Glomerular visceral epithelial cell (primary cell): ENCODE data around the gene CFD.
"Not testable (repeated sequence)": the region's sequence is repeated elsewhere in the genome, so short reads cannot be mapped to it uniquely, and the experiment has no call there.

Source experiments
- DNase-seq: peaks from one replicate; pipeline ENCODE4 v3.0.0-alpha.2; 2016; ENCODE audit errors: extremely low spot score

Gene CFD

DNA sequence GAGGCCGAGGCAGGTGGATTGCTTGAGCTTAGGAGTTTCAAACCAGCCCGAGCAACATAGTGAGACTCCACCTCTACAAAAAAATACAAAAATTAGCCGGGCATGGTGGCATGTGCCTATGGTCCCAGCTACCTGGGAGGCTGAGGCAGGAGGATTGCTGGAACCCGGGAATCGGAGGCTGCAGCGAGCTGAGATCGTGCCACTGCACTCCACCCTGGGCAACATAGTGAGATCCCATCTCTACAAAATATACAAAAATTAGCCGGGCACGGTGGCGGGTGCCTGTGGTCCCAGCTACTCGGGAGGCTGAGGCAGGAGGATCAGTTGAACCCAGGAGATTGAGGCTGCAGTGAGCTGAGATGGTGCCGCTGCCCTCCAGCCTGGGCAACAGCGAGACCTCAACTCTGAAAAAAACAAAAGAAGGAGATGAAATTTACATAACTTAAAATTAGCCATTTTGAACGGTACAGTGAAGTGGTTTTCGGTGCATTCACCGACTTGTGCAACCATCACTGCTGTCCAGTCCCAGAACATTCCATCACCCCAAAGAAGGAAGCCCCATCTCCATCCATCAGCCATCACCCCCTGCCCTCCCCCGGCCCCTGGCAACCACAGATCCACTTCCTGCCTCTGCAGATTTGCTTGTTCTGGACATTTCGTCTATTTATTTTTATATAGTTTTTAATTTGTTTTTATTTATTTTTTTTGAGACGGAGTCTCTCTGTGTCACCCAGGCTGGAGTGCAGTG lies 33.4 kb upstream of the CFD start:
- DNase-seq = no peak

DNA sequence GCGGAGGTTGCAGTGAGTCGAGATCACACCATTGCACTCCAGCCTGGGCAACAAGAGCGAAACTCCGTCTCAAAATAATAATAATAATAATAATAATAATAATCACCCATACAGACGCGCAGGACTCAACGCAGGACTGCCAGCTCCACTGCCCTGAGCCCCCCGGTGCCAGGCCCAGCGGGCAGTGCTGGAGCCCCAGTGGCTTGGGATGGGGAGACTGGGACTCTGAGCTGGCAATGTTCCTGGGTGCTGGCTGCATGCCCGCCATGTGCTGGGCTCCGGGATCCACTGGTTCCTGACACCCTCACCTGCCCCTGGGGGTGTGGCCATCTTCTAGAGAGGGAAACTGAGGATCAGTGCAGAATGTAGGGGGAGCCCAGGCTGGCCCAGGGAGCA lies 32.2 kb upstream of the CFD start:
- DNase-seq = no peak

DNA sequence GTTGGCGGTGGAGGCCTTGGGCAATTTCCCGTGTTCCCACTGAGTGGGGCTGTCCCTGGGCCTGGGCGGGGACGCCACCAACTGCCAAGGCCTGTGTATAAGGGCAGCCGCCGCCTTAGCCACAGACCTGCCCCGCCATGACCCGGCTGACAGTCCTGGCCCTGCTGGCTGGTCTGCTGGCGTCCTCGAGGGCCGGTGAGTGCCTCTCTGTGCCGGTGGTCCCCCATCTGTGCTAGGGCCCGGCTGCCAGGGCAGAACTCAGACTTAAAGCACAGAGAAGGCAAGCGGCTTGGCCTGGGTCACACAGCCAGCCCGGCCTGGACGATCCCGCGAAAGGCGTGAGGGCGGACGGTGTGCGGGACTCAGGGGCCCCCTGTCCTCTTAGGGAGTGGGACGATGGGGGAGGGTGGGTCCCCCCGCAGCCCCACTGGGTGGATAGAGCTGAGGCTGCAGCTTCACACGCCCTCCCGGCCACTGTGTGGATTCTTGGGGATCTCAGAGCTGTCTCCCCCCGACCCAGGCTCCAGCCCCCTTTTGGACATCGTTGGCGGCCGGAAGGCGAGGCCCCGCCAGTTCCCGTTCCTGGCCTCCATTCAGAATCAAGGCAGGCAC lies 31.6 kb upstream of the CFD start, which contains the start of gene AZU1:
AZU1 (plus strand) TSS at position 128 of the 612 bp plus-strand sequence; CDS start at position 138, 10 bp downstream.
- no peak for DNase-seq

DNA sequence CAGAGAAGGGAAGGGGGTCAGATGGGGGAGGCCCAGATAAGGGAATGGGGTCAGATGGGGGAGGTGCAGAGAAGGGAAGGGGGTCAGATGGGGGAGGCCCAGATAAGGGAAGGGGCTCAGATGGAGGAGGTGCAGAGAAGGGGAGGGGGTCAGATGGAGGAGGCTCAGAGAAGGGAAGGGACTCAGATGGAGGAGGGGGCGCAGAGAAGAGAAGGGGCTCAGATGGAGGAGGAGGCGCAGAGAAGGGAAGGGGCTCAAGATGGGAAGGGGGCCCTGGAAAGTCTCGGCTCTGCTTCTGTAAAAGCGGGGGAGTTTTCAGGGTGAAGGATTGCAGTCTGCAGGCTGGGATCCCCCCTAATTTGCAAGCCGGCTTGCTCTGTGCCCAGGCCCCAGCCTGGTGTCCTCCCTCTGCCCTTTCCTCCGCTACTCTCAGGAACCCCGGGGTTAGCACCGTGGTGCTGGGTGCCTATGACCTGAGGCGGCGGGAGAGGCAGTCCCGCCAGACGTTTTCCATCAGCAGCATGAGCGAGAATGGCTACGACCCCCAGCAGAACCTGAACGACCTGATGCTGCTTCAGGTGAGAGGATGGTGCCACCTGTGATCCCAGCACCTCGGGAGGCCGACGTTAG lies 30.2 kb upstream of the CFD start:
- DNase-seq = no peak

DNA sequence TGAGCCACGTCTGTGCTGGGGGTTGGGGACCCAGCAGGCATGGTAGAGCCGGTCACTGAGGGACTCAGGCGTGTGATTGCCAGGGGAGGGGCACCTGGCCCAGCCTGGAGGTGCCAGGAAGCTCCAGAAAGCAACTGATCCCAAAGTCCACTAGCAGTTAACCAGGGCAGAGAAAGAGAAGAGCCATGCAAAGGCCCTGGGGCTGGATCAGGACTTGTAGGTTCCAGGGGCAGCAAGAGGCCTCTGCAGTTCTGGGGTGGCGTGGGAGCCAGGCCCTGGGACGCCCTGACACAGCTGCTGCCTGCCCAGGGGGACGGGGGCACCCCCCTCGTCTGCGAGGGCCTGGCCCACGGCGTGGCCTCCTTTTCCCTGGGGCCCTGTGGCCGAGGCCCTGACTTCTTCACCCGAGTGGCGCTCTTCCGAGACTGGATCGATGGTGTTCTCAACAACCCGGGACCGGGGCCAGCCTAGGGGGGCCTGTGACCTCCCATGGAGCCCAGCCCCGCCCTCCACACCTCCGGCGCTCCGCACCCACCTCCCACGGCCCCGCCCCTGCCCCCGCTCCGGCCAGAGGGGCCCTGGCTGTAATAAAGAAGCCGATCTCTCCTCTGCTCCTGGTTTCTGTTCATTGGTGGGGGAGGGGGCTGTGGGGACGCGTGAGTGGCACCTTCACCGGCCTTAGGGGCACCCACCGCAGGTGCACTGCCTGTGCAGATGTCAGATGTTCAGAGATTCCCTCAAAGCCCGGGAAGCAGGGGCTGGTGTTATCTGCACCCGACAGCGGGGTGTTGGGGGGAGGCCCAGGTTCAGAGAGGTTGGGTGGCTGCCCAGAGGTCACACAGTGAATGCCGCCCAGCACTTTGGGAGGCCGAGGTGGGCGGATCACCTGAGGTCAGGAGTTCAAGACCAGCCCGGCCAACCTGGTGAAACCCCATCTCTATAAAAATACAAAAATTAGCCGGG lies 27.8 kb upstream of the CFD start:
- DNase-seq = no peak

DNA sequence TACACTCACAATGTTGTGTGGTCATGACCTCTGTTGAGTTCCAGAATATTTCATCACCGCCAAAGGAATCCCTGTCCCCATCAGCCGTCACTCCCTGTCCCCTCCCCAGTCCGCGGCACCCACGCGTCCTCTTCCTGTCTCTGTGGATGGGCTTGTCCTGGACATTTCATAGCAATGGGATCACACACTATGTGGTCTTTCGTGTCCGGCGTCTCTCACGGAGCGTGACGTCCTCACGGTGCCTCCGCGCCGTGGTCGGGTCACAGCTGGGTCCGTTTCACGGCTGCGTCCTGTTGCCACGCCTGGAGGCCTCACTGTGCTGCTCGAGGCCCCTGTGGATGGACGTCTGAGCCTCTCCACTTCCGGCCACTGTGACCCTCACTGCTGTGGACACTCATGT lies 25.2 kb upstream of the CFD start:
- no peak for DNase-seq

DNA sequence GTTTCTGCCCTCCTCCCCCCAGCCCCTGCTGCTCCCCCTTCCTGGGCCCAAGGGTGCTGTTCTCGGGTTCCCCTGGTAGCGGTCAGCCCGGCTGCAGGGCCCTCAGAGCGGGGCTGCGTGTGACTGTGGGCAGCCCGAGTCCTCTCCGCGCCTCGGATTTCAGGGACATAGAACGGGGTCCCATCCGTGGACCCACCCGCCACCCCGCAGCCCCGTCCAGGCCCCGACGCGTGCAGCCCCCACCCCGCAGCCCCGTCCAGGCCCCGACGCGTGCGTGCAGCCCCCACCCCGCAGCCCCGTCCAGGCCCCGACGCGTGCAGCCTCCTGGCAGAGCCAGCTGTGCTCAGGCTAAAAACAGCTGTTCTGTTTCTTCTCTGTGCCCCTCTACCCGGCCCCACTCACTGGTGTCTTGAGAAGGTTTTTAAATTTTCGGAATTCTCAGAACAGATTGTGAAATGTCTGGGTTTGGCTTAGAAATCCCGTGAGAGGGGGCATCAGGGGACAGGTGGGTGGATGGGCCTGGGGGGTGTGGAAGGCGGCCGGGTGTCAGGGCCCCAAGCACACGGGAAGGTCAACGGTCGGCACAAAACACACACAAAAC lies 24.2 kb upstream of the CFD start:
- DNase-seq = no peak

DNA sequence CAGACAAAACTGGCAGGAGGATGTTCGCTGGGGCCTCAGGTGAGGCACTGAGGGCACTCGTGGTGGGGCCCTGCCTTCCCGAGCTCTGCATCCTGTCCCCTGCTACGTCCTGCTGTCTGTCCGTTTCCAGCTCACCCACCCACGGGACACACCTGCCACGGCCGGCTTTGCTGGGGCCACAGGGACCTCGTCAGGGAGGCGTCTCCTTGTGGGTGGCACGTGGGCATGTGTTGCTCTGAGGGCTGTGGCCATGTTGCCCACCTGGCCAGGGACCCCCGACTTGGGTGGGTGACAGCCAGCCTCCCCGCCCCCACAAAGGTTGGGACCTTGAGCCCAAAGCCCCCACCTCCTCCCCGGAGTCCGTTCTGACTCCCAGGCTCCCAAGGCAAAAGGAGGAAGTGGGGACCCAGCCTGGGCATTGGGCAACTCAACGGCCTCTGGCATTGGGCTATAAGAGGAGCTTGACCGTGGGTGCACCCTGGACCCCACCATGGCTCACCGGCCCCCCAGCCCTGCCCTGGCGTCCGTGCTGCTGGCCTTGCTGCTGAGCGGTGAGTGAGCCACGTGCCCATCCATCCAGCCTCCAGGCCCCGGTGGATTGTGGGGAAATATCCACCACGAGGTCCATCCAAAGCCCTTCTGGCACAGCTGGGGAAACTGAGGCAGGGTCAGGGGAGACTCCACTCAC lies 18.8 kb upstream of the CFD start, which contains the start of gene PRTN3:
PRTN3 (plus strand) TSS at position 481 of the 688 bp plus-strand sequence; CDS start at position 491, 10 bp downstream.
- no peak for DNase-seq

DNA sequence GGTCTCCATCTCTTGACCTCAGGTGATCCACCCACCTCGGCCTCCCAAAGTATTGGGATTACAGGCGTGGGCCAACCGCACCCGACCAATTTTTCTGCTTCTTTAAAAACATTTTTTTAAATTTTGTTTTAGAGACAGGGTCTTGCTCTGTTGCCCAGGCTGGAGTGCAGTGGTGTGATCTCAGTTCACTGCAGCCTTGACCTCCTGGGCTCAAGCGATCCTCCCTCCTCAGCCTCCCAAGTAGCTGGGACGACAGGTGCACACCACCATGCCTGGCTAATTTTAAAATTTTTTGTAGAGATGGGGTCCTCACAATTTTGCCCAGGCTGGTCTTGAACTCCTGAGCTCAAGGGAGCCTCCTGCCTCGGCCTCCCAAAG lies 16.7 kb upstream of the CFD start:
- not testable (repeated sequence) for DNase-seq

DNA sequence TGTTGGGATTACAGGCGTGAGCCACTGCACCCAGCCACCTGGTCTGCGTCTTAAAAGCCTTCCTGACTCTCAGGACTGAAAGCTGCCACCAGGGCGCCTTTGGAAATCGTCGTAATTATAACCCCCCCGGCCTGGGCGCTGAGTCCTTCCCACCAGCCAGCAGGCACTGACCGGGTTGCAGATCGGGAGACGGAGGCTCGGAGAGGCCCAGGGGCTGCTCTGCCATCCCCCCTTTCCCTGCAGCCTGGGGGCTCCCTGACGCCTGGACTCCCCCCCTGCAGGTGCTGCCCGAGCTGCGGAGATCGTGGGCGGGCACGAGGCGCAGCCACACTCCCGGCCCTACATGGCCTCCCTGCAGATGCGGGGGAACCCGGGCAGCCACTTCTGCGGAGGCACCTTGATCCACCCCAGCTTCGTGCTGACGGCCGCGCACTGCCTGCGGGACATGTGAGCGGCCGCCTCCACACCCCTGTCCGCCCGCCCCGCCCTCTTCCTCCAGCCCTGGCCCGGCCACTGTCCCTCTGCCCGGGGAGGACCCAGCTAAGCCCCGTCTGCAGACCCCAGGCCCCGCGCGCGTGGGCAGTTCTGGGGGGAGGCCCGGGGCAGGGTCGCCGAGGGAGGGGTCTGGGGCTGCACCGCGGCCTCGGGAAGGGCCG lies 16.2 kb upstream of the CFD start:
- DNase-seq = no peak

DNA sequence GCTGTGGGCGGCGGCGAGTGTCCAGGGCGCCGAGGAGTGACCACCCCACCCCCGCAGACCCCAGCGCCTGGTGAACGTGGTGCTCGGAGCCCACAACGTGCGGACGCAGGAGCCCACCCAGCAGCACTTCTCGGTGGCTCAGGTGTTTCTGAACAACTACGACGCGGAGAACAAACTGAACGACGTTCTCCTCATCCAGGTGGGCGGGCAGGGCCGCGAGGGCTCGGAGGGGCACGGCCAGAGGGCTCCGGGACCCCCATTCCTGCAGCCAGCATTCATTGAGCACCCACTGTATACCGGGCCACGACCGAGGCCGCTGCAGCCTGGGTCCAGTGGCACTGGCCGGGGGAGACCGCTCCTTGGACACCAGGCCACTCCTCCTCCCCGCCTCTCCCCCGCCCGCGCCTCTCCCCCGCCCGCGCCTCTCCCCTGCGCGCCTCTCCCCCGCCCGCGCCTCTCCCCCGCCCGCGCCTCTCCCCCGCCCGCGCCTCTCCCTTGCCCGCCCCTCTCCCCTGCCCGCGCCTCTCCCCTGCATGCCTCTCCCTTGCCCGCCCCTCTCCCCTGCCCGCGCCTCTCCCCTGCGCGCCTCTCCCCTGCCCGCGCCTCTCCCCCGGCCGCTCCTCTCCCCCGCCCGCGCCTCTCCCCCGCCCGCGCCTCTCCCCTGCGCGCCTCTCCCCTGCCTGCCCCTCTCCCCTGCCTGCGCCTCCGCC lies 15.5 kb upstream of the CFD start:
- DNase-seq = no peak

DNA sequence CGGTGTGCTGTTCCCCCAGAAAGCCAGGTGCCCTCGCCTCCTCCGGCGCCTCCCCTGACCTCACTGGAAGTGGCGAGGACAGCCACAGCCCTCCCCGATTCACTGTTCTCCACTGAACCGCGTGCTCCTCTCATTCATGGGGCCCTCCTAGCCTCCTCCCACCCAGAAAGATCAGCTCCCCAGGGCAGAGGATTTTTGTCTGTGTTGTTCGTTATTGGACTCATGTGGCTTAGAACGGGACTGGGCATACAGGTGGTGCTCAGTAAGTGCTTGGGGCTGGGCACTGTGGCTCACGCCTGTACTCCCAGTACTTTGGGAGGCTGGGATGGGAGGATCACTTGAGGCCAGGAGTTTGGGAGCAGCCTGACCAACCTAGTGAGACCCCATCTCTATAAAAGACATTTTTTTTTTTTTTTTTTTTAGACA lies 14.9 kb upstream of the CFD start:
- no peak for DNase-seq

DNA sequence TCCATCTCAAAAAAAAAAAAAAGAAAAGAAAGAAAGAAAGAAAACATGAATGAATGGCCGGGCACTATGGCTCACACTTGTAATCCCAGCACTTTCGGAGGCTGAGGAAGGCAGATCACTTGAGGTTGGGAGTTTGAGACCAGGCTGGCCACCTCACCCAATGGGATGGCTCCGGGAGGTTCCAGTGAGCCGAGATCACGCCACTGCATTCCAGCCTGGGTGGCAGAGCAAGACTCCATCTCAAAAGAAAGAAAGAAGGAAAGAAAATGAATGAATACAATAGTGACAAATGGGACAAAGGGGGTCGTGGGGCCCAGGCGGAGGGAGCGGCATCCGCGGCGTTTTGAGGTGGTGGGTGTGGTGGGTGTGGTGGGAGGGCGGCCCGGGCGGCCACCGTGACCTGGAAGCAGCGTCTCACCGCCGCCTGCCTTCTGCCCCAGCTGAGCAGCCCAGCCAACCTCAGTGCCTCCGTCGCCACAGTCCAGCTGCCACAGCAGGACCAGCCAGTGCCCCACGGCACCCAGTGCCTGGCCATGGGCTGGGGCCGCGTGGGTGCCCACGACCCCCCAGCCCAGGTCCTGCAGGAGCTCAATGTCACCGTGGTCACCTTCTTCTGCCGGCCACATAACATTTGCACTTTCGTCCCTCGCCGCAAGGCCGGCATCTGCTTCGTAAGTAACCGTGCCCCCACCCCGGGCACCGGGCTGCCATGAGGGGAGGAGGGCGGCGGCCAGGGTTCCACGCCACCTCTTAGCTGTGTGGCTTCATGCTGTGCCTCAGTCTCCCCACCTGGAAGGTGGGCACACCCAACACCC lies 13.6 kb upstream of the CFD start:
- DNase-seq = no peak

DNA sequence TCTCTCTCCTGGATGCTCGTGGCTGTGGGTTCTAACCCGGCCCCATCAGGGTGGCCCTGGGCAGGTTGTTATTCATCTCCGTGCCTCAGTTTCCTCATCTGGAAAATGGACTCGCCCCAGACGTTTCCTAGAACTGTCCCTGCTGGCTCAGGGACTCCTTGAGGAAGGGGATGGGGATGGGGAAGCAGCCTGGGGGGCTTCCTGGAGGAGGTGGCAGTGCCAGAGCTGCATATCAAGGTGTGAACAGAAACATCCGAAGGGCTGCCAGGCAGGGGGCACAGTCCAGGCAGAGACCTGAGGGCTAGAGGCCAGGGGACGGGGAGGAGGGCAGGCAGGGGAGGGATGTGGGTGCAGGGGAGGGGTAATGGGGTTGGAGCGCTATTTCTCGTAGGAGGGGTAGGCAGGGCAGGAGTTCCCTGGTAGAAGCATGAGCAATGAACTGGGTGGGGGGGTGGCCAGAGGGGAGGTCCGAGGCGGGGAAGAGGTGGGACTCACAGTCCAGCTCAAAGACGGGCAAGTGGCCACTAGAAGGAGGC lies 11.0 kb upstream of the CFD start:
- no peak for DNase-seq

DNA sequence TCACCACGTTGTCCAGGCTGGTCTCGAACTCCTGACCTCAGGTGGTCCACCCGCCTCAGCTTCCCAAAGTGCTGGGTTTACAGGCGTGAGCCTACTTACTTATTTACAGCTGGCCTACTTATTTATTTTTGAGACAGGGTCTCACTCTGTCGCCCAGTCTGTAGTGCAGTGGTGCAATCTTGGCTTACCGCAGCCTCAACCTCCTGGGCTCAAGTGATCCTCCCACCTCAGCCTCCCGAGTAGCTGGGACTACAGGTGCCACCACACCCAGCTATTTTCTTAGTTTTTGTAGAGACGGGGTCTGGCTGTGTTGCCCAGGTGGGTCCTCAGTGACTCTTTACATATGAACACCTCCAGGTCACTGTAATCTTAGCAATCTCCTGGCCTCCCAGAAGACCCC lies 10.3 kb upstream of the CFD start:
- not testable (repeated sequence) for DNase-seq

DNA sequence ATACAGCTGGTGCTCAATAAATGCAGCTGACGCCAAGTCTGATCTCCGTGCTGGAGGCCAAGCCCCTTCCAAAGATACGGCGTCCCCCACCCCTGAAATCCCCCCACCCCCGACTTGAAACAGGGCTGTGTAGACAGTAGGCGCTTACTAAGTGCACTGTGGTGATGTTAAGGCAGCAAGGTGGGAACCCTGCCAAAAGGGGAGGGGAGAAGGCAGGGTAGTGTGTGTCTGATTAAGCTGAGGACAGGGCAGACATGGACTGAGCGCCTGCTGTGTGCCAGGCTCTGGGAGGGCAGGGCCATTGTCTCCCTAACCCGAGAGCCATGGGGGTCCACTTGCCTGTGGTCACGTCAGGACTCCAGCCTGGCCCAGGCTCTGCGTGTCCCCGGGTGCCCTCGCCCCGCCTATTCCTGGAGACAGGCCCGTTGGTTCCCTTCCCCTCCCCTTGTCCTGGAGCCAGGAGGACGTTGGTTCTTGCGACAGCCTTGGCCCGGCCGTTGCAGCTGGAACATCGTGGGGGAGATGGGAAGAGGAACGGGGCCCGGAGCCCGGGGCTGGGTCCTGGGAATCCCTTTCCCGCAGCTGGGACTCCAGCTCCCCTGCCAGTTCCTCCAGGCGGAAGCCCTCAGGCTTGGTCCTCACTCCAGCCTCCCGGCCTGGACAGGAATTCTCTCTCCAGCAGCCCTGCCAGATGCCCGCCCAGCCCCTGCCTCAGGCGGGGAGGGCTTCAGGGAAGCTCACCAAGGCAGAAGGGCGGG lies 9.1 kb upstream of the CFD start:
- peak; percentile 66 for DNase-seq

DNA sequence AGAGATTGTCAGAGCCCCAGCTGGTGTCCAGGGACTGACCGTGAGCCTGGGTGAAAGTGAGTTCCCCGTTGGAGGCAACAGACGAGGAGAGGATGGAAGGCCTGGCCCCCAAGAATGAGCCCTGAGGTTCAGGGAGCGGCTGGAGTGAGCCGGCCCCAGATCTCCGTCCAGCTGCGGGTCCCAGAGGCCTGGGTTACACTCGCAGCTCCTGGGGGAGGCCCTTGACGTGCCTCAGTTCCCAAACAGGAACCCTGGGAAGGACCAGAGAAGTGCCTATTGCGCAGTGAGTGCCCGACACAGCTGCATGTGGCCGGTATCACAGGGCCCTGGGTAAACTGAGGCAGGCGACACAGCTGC lies 8.5 kb upstream of the CFD start:
- no peak for DNase-seq
